Mesothelial cell of epicardium (in vitro differentiated cells): ENCODE results near the gene LRRN4. TPM values are rescaled to one million over a fixed set of nuclear protein-coding genes. Genes with fewer than 3 reads are reported as not detected.

Experiments used
- DNase-seq, 2 experiments: peaks; one replicate each; pipeline ENCODE4 v3.0.0; 2021; ENCODE audit warnings: low spot score in 2 of 2; ENCODE audit not compliant: unreplicated experiment in 2 of 2
- H3K27ac Mint-ChIP-seq: 2 replicates; pipeline ENCODE4 v1.8.0; 2021; ENCODE audit warnings: mixed read lengths
- H3K27me3 Mint-ChIP-seq: 2 replicates; pipeline ENCODE4 v1.8.0; 2021; ENCODE audit warnings: low read depth, mixed read lengths
- H3K36me3 Mint-ChIP-seq: 2 replicates; pipeline ENCODE4 v1.8.0; 2021; ENCODE audit warnings: mixed read lengths
- H3K4me1 Mint-ChIP-seq: 2 replicates; pipeline ENCODE4 v1.8.0; 2021; ENCODE audit warnings: mixed read lengths
- H3K4me3 Mint-ChIP-seq: 2 replicates; pipeline ENCODE4 v1.8.0; 2021; ENCODE audit warnings: mild to moderate bottlenecking, moderate library complexity, mixed read lengths
- H3K9me3 Mint-ChIP-seq: 2 replicates; pipeline ENCODE4 v1.8.0; 2021; ENCODE audit warnings: mixed read lengths
- total RNA-seq: library from RNA; stranded (reverse); gene quantifications from 3 replicates; pipeline ENCODE4 v1.2.1, GENCODE V29; 2021
- TF ChIP-seq, protein P1 (sequence below): fragments of 200-600 bp; sonication (generic); IDR thresholded peaks from one replicate; pipeline ENCODE4 v1.5.0; 2021; ENCODE audit warnings: antibody characterized with exemption; ENCODE audit not compliant: unreplicated experiment

The LRRN4 gene
- total RNA-seq, 1 donor from 2014 or later: 78.8 TPM

DNA sequence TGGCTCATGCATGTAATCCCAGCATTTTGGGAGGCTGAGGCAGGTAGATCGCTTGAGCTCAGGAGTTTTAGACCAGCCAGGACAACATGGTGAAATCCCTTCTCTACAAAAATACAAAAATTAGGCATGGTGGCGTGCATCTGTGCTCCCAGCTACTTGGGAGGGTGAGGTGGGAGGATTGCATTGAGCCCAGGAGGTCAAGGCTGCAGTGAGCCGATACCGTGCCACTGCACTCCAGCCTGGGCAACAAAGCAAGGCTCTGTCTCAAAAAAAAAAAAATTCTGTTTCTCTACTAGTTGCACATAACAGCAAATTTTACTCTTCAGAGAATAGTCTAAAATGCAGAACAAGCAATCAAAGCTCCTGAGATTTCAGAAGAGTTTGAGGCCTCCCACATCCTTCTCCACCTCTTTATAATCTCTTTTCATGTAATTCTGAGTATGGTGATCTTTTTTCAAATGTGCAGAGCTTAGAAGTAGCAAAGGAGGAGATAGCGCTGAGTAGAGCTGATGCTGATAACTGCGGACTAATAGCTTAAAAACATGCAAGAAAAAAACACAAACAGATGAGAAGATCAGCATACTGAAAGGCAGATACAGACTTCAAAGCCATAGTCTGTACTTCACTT, 23.3 kb downstream of the LRRN4 start:
- DNase-seq: no peak
- H3K27me3 Mint-ChIP-seq: no peaks in the 10 kb centered on the region
- peak overlapping the region; percentile 68 for H3K27ac Mint-ChIP-seq
- TF ChIP-seq, protein P1, sequence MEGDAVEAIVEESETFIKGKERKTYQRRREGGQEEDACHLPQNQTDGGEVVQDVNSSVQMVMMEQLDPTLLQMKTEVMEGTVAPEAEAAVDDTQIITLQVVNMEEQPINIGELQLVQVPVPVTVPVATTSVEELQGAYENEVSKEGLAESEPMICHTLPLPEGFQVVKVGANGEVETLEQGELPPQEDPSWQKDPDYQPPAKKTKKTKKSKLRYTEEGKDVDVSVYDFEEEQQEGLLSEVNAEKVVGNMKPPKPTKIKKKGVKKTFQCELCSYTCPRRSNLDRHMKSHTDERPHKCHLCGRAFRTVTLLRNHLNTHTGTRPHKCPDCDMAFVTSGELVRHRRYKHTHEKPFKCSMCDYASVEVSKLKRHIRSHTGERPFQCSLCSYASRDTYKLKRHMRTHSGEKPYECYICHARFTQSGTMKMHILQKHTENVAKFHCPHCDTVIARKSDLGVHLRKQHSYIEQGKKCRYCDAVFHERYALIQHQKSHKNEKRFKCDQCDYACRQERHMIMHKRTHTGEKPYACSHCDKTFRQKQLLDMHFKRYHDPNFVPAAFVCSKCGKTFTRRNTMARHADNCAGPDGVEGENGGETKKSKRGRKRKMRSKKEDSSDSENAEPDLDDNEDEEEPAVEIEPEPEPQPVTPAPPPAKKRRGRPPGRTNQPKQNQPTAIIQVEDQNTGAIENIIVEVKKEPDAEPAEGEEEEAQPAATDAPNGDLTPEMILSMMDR: no peak
- H3K4me3 Mint-ChIP-seq: no peak overlapping the region
- peaks cover 51% of the 10 kb centered on the region for H3K4me1 Mint-ChIP-seq
- peaks cover 33% of the 10 kb centered on the region for H3K36me3 Mint-ChIP-seq
- H3K9me3 Mint-ChIP-seq: peaks cover 8% of the 10 kb centered on the region

DNA sequence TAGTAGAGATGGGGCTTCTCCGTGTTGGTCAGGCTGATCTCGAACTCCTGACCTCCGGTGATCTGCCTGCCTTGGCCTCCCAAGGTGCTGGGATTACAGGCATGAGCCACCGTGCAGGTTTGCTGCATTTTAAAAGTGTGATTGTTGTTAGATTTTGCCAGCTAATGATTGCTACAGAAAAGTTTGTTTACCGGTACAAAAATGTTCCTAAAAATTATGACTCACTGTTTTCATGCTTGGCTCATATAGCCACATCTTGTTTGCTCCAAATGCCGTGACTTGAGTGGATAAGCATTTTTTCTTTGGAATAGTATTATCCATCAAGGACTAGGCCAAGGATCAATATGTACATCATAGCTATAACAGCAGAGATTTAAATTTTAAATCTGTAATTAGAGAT, 24.3 kb downstream of the LRRN4 start:
- Mint-ChIP-seq H3K27me3 (no peaks in the 10 kb centered on the region), H3K4me3 (no peak overlapping the region), H3K36me3 (peaks cover 39% of the 10 kb centered on the region), H3K27ac (no peak overlapping the region), H3K9me3 (peaks cover 19% of the 10 kb centered on the region), H3K4me1 (peaks cover 49% of the 10 kb centered on the region)
- DNase-seq: no peak
- TF ChIP-seq, protein P1: no peak

DNA sequence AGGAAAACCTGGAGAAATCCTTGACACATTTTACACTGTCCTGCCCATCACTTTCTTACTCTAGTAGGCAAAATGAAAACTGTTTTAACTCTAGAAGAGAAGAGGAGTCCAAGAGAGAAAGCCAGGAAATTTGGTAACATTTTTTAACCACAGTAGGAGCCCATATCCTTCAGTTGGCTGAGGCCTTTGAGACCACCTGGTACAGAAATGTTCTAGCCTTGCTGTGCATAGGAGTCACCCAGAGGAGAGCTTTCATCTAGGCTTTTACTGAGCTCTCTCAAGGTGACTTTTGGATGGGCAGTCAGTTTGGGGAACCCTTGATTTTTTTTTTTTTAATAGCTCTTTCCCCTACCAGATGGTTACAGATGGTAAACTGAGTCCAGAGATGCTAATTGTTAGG, 25.0 kb downstream of the LRRN4 start:
- H3K4me3 Mint-ChIP-seq: no peak overlapping the region
- peaks cover 24% of the 10 kb centered on the region for H3K9me3 Mint-ChIP-seq
- no peak for DNase-seq
- TF ChIP-seq, protein P1: no peak
- no peaks in the 10 kb centered on the region for H3K27me3 Mint-ChIP-seq
- H3K36me3 Mint-ChIP-seq: peaks cover 42% of the 10 kb centered on the region
- peaks cover 41% of the 10 kb centered on the region for H3K4me1 Mint-ChIP-seq
- H3K27ac Mint-ChIP-seq: peak overlapping the region; percentile 30

DNA sequence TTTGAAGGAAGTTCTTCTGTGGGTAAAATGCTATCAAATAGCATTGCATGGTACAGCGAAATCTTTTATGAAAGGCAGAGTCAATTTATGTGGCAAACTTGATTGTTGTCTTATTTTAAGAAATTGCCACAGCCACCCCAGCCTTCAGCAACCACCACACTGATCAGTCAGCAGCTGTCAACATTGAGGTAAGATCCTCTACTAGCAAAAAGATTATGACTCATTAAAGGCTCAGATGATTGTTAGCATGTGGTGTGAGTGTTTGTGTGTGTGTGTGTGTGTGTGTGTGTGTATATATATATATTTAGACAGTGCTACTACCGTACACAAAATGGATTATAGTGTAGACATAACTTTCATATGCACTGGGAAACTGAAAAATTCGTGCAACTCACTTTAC, 27.8 kb downstream of the LRRN4 start:
- no peak overlapping the region for H3K4me3 Mint-ChIP-seq
- H3K27ac Mint-ChIP-seq: no peak overlapping the region
- peaks cover 21% of the 10 kb centered on the region for H3K4me1 Mint-ChIP-seq
- no peak for DNase-seq
- TF ChIP-seq, protein P1: no peak
- H3K9me3 Mint-ChIP-seq: peaks cover 44% of the 10 kb centered on the region
- peaks cover 60% of the 10 kb centered on the region for H3K36me3 Mint-ChIP-seq
- H3K27me3 Mint-ChIP-seq: no peaks in the 10 kb centered on the region

DNA sequence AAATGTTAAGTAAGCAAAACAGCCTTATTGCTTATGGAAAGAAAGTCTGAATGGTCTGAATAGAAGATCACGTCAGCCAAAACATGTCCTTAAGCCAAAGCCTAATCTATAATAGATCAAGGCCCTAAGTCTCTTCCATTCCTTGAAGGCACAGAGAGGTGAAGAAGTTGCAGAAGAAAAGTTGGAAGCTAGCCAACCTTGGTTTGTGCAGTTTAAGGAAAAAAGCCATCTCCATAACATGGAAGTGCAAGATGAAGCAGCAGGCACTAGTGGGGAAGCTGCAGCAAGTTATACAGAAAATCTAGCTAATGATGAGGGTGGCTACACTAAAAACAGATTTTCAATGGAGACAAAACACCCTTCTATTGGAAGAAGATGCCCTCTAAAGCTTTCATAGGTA, 29.1 kb downstream of the LRRN4 start:
- no peaks in the 10 kb centered on the region for H3K27me3 Mint-ChIP-seq
- H3K27ac Mint-ChIP-seq: no peak overlapping the region
- peaks cover 68% of the 10 kb centered on the region for H3K36me3 Mint-ChIP-seq
- H3K4me1 Mint-ChIP-seq: peaks cover 12% of the 10 kb centered on the region
- peaks cover 48% of the 10 kb centered on the region for H3K9me3 Mint-ChIP-seq
- H3K4me3 Mint-ChIP-seq: no peak overlapping the region
- TF ChIP-seq, protein P1: no peak
- no peak for DNase-seq
